HG03457 (cell line): ENCODE results near the gene KASH5.
"Not testable (repeated sequence)": the region's sequence is repeated elsewhere in the genome, so short reads cannot be mapped to it uniquely, and the experiment has no call there.

Experiments
- ATAC-seq: cut with Tn5 transposase; IDR thresholded peaks from one replicate; pipeline ENCODE4 v1.9.1; 2021; ENCODE audit warnings: moderate number of reproducible peaks; ENCODE audit not compliant: unreplicated experiment

Gene KASH5

GRCh38 chr19:49361438-49362047, 26.5 kb upstream of the KASH5 start:
- ATAC-seq, result no peak

GRCh38 chr19:49362048-49362928, 25.8 kb upstream of the KASH5 start, which contains the start of gene TEAD2:
TEAD2 (minus strand) TSS chr19:49362416; CDS start chr19:49360075, 2,341 bp downstream.
- no peak for ATAC-seq

- no peak for ATAC-seq
Observed at GRCh38 chr19:49362929-49363267, 25.2 kb upstream of the KASH5 start.

GRCh38 chr19:49363268-49364082, 24.6 kb upstream of the KASH5 start, which contains the start of gene DKKL1:
DKKL1 (plus strand) TSS chr19:49363877; CDS start chr19:49363999, 122 bp downstream.
- no peak for ATAC-seq

GRCh38 chr19:49364083-49364737, 23.8 kb upstream of the KASH5 start:
- ATAC-seq, result no peak

- ATAC-seq, result no peak
Observed at GRCh38 chr19:49366110-49366509, 21.9 kb upstream of the KASH5 start.

- ATAC-seq, result no peak
Observed at GRCh38 chr19:49368711-49369358, 19.2 kb upstream of the KASH5 start.

GRCh38 chr19:49371184-49371583, 16.9 kb upstream of the KASH5 start:
- ATAC-seq, result no peak

- not testable (repeated sequence) for ATAC-seq
Observed at GRCh38 chr19:49373174-49373573, 14.9 kb upstream of the KASH5 start.

GRCh38 chr19:49374665-49375434, 13.2 kb upstream of the KASH5 start:
- no peak for ATAC-seq

- no peak for ATAC-seq
Observed at GRCh38 chr19:49378512-49378911, 9.5 kb upstream of the KASH5 start.

GRCh38 chr19:49380391-49380790, 7.7 kb upstream of the KASH5 start:
- ATAC-seq, result no peak

GRCh38 chr19:49382639-49383038, 5.4 kb upstream of the KASH5 start:
- ATAC-seq, result no peak

- no peak for ATAC-seq
Observed at GRCh38 chr19:49383599-49383998, 4.5 kb upstream of the KASH5 start.

GRCh38 chr19:49389406-49389805, 1.4 kb downstream of the KASH5 start:
- no peak for ATAC-seq

GRCh38 chr19:49390131-49390928, 2.3 kb downstream of the KASH5 start:
- ATAC-seq, result no peak

GRCh38 chr19:49390929-49391359, 2.9 kb downstream of the KASH5 start:
- ATAC-seq, result no peak

- ATAC-seq, result no peak
Observed at GRCh38 chr19:49391581-49392399, 3.7 kb downstream of the KASH5 start.
